Transverse colon (tissue), 4 donors: Measurements from ENCODE around the gene C11orf52. TPM values are rescaled to one million over a fixed set of nuclear protein-coding genes. Genes with fewer than 3 reads are reported as not detected.

Experiments used
- DNase-seq: peaks from one replicate; pipeline ENCODE4 v3.0.0-alpha.2; 2019
- H3K27ac ChIP-seq, 4 donors: fragments of 200-600 bp; sonication (generic); 2 replicates each; pipeline ENCODE4 v1.5.1; 2016 to 2018; ENCODE audit warnings: inconsistent platforms in 4 of 4
- H3K27me3 ChIP-seq: fragments of 200-600 bp; sonication (generic); 2 replicates; pipeline ENCODE4 v1.5.1; 2017; ENCODE audit warnings: inconsistent platforms
- H3K36me3 ChIP-seq, 4 donors: fragments of 200-600 bp; sonication (generic); 2 replicates each; pipeline ENCODE4 v1.5.1; 2017 to 2019; ENCODE audit warnings: inconsistent platforms in 4 of 4
- H3K4me1 ChIP-seq, 4 donors: fragments of 200-600 bp; sonication (generic); 2 replicates each; pipeline ENCODE4 v1.5.1; 2017 to 2020; ENCODE audit warnings: inconsistent platforms in 4 of 4
- H3K4me3 ChIP-seq, 4 donors: fragments of 200-600 bp; sonication (generic); 1 replicate in 1 of 4; 2 replicates in 3 of 4; pipeline versions ENCODE4 v1.5.1 to v1.6.1; 2017 to 2019; ENCODE audit warnings: inconsistent platforms in 4 of 4
- H3K9me3 ChIP-seq, 2 donors: fragments of 200-600 bp; sonication (generic); 2 replicates each; pipeline ENCODE4 v1.5.1; 2017 to 2019; ENCODE audit warnings: inconsistent platforms in 2 of 2
- CTCF ChIP-seq, 5 experiments: fragments of 200-600 bp in 3 of 5; fragments of 450-650 bp in 2 of 5; sonication (generic) in 3 of 5; IDR thresholded peaks; 1 replicate in 2 of 5; 2 replicates in 3 of 5; pipeline ENCODE4 v1.5.1; 2016 to 2017; ENCODE audit warnings: antibody characterized with exemption in 5 of 5, inconsistent platforms in 3 of 5, mild to moderate bottlenecking in 2 of 5, moderate library complexity in 1 of 5
- EP300 ChIP-seq: sonication (generic); formaldehyde crosslinking; IDR thresholded peaks from one replicate; pipeline ENCODE4 v1.6.1; 2017; ENCODE audit warnings: antibody characterized with exemption, low read depth
- POLR2A ChIP-seq: fragments of 450-650 bp; IDR thresholded peaks from one replicate; pipeline ENCODE4 v1.6.1; 2016; ENCODE audit warnings: antibody characterized with exemption, mild to moderate bottlenecking, moderate library complexity
- POLR2AphosphoS5 ChIP-seq, 3 donors: sonication (generic); formaldehyde crosslinking; IDR thresholded peaks; one replicate each; pipeline ENCODE4 v1.6.1; 2016; ENCODE audit warnings: antibody characterized with exemption in 3 of 3
- WGBS, 2 donors: methylation state at CpG; one replicate each; pipeline ENCODE4 v1.1.5; 2018; ENCODE audit warnings: low coverage in 1 of 2; 5-methylcytosine and 5-hydroxymethylcytosine counted together
- in situ Hi-C, 4 donors: fragments of 200-750 bp; cut with MboI; loops; one replicate each; pipeline versions ENCODE4 v1.15.0 to v1.15.1; 2017; ENCODE audit warnings: low sequenced_read_pairs in 3 of 4, low pct_ligation_motif_present in 1 of 4, low pct_unique_long_range_greater_than_20kb in 1 of 4
- intact Hi-C: fragments of 100-400 bp; cut with DNase I; formaldehyde crosslinking; loops from one replicate; pipeline ENCODE4 v1.15.1; 2023; ENCODE audit warnings: low total_unique reads
- total RNA-seq, 4 donors: library from RNA; depleted of rRNA; stranded (reverse); fragments of >200 nt; gene quantifications; one replicate each; pipeline ENCODE4 v1.1.0, GENCODE V29; 2016

The C11orf52 gene
- total RNA-seq: 10 to 100 TPM in 1 of 4 donors, 1 to 10 TPM in 2, not detected in 1; 3.0 to 11.1 (median 9.1) TPM

- in situ Hi-C loops: no loop called here
- intact Hi-C loops: no loop called here
- peaks cover 2 to 44% (median 18%) of the 10 kb centered on the region in 4 donors for H3K4me1 ChIP-seq
- peak in 2 of 5 experiments; percentile 2 to 20 for TF ChIP-seq CTCF (IDR thresholded peaks at IDR 0.05)
- TF ChIP-seq POLR2AphosphoS5 (IDR thresholded peaks at IDR 0.05): peak in 2 of 3 donors; percentile 72 to 75
- peak; percentile 66 for TF ChIP-seq POLR2A
- no peak for TF ChIP-seq EP300
- H3K4me3 ChIP-seq: peak within 1 kb of the TSS in 3 of 4 donors; percentile 5 to 43 (median 12)
- DNase-seq: peak; percentile 81
- H3K27me3 ChIP-seq: no peaks in the 10 kb centered on the region
- no peaks in the 10 kb centered on the region for H3K36me3 ChIP-seq
- WGBS, 2 donors: 43 to 49% methylated on average over 5 to 19 of the region's 19 CpGs
- H3K27ac ChIP-seq: peak within 1 kb of the TSS; percentile 78 to 88 (median 84)
- no peaks in the 10 kb centered on the region for H3K9me3 ChIP-seq
Measured at GRCh38 chr11:111918390-111919256, at the start of gene C11orf52. Gene C11orf52, plus strand, starts transcription at chr11:111918913. Its CDS starts 60 bp downstream, at chr11:111918973.

GRCh38 chr11:111870113-111870512 is 48.6 kb upstream of the C11orf52 start:
- 94 to 100% methylated on average over 1 of the region's 1 CpG for WGBS, 2 donors
- intact Hi-C loops (no loop called here), in situ Hi-C loops (loop anchor here in 2 of 4 donors (10.0 kb wide), 3 partner anchors 55 to 215 kb away; partner anchors contain the start of genes SDHD (in 1 of the 2) and TIMM8B (in 1 of the 2))
- Histone ChIP-seq H3K27me3 (no peaks in the 10 kb centered on the region), H3K4me1 (peaks cover 0 to 14% (median 11%) of the 10 kb centered on the region in 4 donors), H3K36me3 (peaks cover 0 to 25% (median 8%) of the 10 kb centered on the region in 4 donors), H3K27ac (peak overlapping the region; percentile 89 to 96 (median 94)), H3K4me3 (peak overlapping the region in 1 of 4 donors; percentile 85), H3K9me3 (no peaks in the 10 kb centered on the region)
- TF ChIP-seq CTCF (IDR thresholded peaks at IDR 0.05) (no peak), POLR2A (no peak), POLR2AphosphoS5 (IDR thresholded peaks at IDR 0.05) (no peak), EP300 (no peak)
- DNase-seq: no peak

- TF ChIP-seq CTCF (IDR thresholded peaks at IDR 0.05) (no peak), POLR2AphosphoS5 (IDR thresholded peaks at IDR 0.05) (no peak), POLR2A (no peak), EP300 (no peak)
- Histone ChIP-seq H3K4me3 (peak overlapping the region; percentile 85 to 96 (median 94)), H3K27me3 (no peaks in the 10 kb centered on the region), H3K36me3 (peaks cover 0 to 22% (median 8%) of the 10 kb centered on the region in 4 donors), H3K27ac (peak overlapping the region; percentile 89 to 96 (median 94)), H3K9me3 (no peaks in the 10 kb centered on the region), H3K4me1 (peaks cover 0 to 14% (median 11%) of the 10 kb centered on the region in 4 donors)
- no peak for DNase-seq
- intact Hi-C loops: no loop called here
- in situ Hi-C loops: loop anchor here in 2 of 4 donors (10.0 kb wide), 3 partner anchors 54 to 214 kb away; partner anchors contain the start of genes SDHD (in 1 of the 2) and TIMM8B (in 1 of the 2)
Measured at GRCh38 chr11:111870522-111870885, 48.2 kb upstream of the C11orf52 start.
